NCI-H345 treated with DMSO at 0.1 percent for 48 hours (cell line): Measurements from ENCODE around the gene MLANA.

ENCODE experiments used
- DNase-seq: peaks from one replicate; lab custom pipeline; 2025; ENCODE audit not compliant: unreplicated experiment; lab: John Stamatoyannopoulos, UW

The MLANA gene

DNA sequence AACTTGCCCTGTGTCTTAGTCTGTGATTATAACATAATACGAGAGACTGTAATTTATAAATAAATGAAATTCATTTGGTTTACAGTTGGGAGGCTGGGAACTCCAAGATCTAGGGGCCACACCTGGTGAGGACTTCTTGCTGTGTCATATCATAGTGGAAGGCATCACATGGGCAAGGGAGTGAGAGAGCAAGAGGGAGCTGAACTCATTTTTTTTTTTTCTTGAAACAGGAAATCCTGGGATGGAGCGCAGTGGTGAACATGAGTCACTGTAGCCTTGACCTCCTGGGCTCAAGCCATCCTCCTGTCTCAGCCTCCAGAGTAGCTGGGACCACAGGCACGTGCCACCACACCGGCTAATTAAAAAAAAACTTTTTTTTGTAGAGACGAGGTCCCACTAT, 7.2 kb downstream of the MLANA start:
- DNase-seq: no peak

DNA sequence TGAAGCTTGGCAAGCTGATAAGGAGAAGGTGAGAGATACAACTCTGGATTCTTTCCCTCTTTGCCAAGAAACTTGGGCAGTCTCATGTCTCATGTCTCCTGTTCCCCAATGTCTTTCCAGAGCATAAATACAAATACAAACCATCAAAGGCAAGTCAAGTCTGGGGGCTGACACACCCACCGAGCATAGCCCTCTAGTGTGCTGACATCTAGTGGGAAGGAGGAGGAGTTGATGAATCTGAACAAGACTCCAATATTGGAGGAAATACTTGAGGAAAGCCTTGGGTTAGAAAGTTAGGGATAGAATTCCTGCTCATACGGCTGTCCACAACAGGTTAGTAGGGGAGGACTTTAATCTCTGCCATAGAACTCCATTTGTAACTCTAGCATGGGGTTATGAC, 8.6 kb downstream of the MLANA start:
- DNase-seq: no peak

DNA sequence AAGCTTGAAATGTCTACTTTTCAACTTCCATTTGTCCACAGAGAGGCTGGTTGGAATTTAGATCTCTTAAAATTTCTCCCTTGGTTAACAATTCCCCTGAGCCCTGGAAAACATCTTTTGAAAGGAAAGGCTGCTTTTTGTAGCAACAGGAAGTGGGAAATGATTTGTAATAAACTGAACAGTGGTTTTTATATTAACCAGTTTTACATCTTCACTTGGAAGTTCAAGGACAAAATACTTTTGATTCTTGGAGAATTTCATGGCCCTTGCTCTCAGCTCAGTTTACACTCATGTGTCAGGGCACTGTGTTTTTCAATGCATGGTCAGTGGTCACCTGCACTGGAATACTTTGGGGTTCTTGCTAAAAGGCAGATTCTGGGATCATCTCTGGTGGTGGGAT, 9.9 kb downstream of the MLANA start:
- no peak for DNase-seq

DNA sequence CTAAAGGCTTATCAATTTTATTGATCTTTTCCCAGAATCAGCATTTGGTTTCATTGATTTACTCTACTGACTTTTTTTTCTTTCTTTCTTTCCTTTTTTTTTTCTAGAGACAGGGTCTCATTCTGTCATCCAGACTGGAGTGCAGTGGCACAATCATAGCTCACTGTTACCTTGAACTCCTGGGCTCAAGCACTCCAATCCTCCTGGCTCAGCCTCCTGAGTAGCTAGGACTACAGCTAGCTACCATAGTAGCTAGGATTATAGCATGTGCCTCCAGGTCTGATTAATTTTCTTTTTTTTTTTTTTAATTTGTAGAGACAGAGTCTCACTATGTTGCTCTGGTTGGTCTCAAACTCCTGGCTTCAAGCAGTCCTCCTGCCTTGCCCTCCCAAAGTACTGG, 11.7 kb downstream of the MLANA start:
- DNase-seq: no peak

DNA sequence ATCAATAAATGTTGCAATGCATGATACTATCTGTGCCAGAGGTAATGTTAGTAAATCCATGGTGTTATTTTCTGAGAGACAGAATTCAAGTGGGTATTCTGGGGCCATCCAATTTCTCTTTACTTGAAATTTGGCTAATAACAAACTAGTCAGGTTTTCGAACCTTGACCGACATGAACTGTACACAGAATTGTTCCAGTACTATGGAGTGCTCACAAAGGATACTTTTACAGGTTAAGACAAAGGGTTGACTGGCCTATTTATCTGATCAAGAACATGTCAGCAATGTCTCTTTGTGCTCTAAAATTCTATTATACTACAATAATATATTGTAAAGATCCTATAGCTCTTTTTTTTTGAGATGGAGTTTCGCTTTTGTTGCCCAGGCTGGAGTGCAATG, 18.2 kb downstream of the MLANA start:
- DNase-seq: no peak

DNA sequence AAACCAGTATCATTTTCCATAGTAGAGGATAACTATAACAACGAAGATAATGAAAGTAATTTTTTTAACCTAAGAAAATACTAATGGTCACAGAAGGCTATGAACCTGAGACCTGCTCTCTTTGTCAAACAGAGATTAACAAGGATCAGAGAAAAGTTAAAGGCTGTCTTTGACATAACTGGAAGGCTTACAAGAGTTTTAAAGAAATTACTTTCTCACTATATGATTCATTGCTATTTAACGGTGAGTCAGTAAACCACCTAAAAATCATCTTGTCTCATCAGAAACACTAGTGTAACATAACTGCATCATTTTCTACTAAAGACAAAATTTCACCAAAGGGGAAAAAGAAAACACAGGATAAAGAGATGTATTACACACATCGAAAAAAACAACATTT, 19.3 kb downstream of the MLANA start:
- DNase-seq: no peak

DNA sequence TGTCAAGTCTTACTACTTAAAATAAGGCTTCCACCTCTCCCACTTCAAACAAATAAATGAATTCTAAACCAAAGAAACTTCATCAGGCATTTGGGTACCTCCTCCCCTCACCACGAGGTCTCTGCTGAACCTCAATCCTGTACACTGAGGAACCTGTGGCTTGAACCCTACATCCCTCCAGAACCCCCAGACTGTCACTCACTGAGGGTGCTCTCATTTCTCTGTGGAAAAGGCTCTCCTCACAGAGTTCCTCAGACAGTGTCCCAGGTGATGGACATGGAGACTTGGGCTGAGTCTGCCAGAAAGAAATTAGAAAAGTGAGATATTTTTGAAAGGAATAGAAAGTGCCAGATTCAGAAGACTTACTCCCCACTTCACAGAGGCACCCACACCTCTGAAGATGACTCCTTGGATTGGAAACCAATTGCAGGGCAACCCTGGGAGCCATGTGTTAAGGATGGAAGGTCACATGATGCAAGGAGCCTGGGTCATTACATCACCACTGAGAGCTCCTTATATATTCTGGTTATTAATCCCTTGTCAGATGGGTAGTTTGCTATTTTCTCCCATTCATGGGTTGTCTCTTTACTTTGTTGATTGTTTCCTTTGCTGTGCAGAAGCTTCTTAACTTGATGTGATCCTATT, 19.8 kb downstream of the MLANA start:
- no peak for DNase-seq

DNA sequence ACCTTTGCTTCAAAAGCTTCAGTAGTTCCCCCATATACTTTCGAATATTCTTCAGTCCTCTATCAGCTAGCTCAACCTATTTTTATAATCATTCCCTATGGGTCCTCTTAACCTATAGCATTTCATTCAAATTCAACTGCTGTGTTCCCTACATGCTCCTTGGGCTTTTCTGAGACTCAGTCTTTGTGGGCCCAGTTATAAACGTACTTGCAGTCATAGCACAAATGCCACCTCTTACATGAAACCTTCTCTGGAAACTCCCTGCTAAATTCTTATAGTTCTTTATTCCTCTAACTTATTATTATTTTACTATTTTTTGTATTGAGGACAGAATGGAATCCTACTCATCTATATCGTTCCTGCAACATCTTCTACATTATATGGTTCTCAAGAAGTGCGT, 24.7 kb downstream of the MLANA start:
- DNase-seq: no peak

DNA sequence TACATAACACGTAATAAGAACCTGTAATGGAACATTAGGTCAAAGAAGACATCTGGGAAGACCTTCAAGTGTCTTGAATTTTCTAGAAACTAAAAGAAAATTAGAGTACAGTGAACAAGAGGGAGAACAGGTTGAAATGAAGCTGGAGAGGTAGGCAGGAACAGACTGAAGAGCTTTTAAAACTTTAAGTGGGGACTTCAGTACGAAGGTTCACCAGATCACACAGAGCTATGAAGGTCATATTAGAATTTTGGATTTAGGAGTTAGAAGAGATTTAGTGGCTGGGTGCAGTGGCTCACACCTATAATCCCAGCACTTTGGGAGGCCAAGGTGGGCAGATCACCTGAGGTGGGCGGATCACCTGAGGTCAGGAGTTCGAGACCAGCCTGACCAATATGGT, 26.6 kb downstream of the MLANA start:
- DNase-seq: no peak

DNA sequence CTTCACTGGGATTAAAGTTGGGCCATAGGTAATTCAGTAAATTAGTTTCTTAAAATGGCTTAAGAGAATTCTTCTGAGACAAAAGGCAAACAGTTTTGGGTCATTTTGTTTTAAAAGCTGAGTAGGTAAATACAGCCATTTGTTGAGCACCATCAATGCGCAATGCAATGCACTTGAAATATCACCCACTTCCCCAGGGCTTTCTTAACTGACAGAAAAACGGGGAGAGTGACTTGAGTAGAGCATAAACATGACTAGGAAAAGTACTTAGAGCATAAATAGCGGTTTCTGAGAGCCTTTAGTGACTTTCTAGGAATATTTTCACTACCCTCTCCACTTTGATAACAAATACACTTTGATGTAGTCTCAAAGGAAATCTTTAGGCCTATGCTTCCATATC, 27.2 kb downstream of the MLANA start:
- DNase-seq: no peak

DNA sequence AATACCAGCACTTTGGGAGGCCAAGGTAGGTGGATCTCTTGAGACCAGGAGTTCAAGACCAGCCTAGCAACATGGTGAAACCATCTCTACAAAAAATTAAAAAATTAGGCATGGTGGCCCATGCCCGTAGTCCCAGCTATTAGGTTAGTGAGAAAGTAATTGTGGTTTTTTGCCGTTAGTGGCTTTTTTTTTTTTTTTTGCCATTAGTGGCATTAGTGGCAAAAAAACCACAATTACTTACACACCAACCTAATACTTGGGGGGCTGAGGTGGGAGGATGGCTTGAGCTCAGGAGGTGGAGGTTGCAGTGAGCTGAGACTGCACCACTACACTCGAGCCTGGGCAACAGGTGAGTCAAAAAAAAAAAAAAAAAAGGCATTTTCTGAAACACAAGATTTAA, 27.8 kb downstream of the MLANA start:
- DNase-seq: no peak

DNA sequence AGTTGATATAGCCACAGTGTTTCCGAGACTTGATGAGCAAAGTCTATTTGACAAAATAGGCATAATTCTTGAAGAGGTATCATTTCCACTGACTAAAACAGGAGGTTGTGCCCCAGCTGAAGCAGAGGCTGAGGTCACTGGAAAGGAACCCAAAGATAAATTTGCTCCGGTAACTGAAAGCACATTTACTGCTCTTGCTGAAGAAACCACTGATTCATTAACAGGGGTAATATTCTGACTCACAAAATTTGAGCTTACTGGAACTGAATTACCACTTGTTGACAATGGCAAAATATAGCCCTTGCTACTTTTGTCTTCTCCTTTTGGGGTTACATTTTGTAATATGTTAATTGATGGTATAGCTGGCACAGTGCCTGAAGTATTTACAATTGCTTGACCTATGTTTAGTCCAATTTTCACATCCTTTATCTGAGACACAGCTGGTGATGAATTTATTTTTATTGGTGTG, 30.2 kb downstream of the MLANA start:
- no peak for DNase-seq

DNA sequence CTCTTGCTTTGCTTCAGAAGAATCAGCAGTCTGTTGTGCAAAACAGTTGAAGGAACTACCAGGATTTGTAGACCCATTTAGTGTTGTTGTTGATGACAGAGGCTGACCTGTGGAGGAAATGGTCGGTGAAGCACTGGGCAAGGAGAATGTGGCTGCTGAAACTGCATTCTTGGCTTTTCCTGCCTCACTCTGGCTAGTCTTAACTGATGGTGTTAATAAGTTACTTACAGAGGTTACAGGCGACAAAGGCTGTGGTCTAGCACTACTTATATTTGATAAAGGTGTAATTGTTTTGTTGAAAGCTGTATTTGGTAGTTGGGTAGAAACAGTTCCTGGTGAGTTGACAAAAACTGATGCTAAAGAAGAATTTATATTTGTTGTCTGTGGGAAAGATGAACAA, 31.5 kb downstream of the MLANA start:
- DNase-seq: no peak

DNA sequence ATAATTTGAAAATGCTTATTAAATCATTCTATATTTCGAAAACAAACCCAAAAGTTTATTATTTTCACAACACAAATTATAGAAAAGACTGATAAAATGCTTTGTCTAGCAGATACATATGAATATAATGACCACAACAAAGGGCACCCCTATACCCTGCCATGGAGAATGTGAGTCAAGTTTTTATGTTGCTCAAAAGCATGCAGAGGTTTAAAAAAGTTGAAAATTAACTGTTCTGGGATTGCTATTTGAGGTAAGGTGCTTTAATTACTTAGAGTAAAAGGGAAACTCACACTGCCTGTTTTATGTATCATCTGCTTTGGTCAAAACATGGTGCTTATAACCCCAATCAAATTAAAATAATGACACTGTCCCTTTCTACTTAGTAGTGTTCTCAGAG, 41.0 kb downstream of the MLANA start:
- no peak for DNase-seq

DNA sequence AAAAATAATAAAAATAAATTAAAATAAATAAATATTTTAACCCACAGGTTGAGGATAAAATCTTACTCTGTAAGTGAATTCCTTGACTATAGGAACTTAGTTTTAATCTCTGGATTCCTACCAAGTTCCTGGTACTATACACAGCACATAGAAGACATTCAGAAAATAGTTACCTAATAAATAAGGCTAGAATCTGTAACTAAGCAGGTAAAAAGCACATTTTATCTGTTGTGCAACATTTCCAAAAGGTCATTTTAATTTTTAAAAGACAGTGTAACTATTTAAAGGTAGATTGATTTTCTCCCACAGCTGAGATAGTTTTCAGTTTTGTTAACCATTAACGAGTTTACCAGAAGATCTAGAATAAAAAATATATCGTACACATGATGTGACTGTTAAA, 47.8 kb downstream of the MLANA start:
- no peak for DNase-seq

DNA sequence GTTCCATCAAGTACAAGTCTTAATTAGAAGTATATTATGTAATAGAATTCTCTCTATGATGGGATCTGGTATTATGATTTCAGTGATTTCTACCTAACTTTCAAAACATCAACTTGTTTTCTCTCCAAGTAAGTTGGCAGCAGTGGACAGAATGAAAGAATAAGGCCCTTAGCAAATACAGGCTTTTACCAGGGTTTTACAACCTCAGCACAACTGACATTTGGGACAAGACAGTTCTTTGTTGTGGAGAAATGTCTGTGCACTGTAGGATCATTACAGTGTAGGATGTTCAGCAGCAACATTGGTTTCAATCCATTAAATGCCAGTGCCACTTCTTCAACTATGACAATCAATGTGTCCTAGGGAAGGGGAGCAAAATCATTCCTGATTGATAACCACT, 48.8 kb downstream of the MLANA start:
- DNase-seq: no peak

DNA sequence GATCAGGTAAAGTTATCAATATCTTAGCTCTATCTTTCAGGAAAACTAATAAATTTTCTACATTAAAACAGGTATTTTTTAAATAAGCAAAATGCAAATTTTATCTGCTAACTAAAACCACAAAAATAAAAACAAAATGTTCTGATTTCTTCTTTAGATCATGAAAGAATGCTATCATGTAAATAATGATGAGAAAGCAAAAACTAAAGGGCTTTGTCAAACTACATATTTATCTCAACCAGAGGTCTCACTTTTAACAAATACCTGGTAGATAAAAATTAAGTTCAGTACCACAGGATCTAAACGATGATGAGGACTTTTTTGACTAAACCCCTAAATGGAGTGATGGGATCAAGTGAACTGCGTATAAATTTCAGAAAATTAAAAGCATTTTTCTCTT, 50.5 kb downstream of the MLANA start:
- no peak for DNase-seq

DNA sequence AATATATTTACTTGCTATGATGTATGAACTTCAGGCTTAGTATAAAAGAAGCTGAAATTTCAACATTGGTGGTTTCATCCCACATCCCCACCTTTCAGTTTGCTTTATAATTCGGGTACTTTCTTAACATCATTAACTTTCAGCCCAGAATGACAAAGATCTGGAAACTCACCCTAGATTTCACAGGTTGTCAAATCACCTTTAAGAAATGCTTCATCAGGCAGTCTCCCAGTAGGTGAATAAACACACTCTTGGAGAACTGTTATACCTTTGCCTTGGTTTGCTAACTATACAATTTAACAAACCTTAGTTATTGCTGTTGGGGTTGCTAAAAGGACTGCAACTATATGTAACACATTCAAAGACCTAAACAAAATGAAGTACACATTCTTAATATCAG, 54.4 kb downstream of the MLANA start:
- no peak for DNase-seq

DNA sequence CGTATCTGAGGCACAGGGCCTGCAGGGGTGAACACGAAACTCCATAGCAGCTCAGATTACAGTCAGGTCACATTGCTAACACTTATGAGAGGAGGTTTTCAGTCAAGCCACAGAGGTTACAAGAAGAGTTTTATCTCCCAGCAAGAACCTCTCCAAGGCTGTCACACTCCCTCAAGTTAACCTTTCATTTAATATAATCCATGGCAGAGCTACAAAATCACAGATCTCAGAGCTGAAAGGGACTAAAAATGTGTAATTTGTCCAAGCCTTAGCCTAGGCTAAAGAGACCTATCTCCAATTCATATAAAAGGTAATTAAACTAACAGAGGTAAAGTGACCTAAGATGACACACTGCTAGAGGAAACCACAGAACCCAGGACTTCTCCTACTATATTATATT, 57.2 kb downstream of the MLANA start:
- no peak for DNase-seq

DNA sequence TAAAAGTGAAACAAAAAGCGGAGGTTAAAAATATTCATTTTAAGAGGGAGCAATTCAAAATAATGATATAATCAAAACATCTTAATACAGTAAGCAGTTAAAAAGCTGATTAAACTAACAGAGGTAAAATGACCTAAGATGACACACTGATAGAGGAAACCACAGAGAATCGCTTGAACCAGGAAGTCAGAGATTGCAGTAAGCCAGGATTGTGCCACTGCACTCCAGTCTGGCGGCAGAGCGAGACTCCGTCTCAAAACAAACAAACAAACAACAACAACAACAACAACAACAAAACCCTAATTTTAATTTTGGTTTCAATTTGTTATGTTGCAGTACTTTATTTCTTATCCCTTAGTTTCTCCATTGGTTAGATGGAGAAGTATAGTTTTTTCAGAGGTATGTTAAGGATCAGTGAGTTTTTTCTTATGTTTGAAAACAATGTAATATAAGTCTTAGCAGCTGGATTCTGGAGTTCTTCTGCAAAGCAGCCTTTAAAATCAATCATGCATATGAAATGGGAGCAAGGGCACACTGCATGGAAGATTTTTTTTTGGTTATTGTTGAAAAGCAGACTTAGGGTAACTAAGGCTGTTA, 58.5 kb downstream of the MLANA start:
- DNase-seq: no peak

DNA sequence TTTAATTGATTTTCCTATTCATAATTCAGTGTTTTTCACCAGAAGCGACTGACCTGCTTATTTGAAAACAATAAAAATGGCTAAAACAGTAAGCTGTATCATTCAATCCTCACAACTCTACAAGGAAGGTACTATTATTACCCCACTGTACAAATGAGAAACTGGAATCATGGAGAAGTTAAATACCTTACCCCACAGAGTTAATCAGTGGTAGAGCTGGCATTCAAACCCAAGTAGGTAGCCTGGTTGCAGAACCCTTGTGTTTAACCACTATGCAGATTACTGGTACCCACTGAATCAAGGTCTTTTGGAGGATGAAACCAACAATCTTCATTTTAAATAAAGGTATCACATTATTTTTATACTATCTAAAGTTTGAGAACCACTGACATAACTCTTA, 59.6 kb downstream of the MLANA start:
- DNase-seq: no peak

DNA sequence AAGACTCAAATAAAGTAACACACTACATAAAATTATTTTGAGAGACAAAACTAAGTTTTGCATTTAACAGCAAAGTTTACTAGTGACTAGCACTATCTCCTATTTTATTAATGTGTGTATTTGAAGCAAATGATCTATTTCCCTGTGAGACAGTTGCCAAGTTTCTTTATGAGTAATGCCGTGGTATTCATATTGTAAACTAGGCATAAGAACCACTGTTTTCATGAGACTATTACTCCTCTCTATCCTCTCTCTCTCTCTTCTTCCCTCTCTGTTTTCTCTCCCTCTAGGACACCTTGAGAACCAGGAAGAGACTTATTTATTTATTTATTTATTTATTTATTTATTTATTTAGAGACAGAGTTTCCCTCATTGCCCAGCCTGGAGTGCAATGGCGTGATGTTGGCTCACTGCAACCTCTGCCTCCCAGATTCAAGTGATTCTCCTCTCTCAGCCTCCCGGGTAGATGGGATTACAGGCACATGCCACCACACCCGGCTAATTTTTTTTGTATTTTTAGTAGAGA, 61.1 kb downstream of the MLANA start:
- no peak for DNase-seq
